WI38 (cell line): ENCODE results near the gene ELOVL6.

Source experiments
- H3K4me3 ChIP-seq: 2 replicates; pipeline ENCODE4 v1.5.1; 2011; ENCODE audit warnings: low read depth, mild to moderate bottlenecking, control low read depth, low read length
- CTCF ChIP-seq: IDR thresholded peaks from 2 replicates; pipeline ENCODE4 v1.5.1; 2012; ENCODE audit warnings: low read depth, mild to moderate bottlenecking, control low read depth, low read length

The ELOVL6 gene

GRCh38 chr4:110208419-110208818 lies 10.0 kb upstream of the ELOVL6 start:
- no peak overlapping the region for H3K4me3 ChIP-seq
- no peak for TF ChIP-seq CTCF

GRCh38 chr4:110207233-110207632 lies 8.8 kb upstream of the ELOVL6 start:
- no peak for TF ChIP-seq CTCF
- no peak overlapping the region for H3K4me3 ChIP-seq

- H3K4me3 ChIP-seq: no peak overlapping the region
- no peak for TF ChIP-seq CTCF
Observed at GRCh38 chr4:110202024-110202423, 3.6 kb upstream of the ELOVL6 start.

- TF ChIP-seq CTCF: no peak
- no peak overlapping the region for H3K4me3 ChIP-seq
Observed at GRCh38 chr4:110201502-110201901, 3.1 kb upstream of the ELOVL6 start.

- no peak overlapping the region for H3K4me3 ChIP-seq
- no peak for TF ChIP-seq CTCF
Observed at GRCh38 chr4:110200689-110201088, 2.3 kb upstream of the ELOVL6 start.

GRCh38 chr4:110198049-110198434 lies 373 bp downstream of the ELOVL6 start:
- no peak for TF ChIP-seq CTCF
- H3K4me3 ChIP-seq: peak overlapping the region; percentile 68

GRCh38 chr4:110197529-110198042 lies 829 bp downstream of the ELOVL6 start:
- peak overlapping the region; percentile 68 for H3K4me3 ChIP-seq
- no peak for TF ChIP-seq CTCF
